GM21515 (cell line): ENCODE results near the gene SGIP1.
A peak's percentile ranks its signal among the peaks of the same experiment; 100 is the strongest.
"Not testable (repeated sequence)": the region's sequence is repeated elsewhere in the genome, so short reads cannot be mapped to it uniquely, and the experiment has no call there.

Experiments
- ATAC-seq: cut with Tn5 transposase; IDR thresholded peaks from one replicate; pipeline ENCODE4 v1.9.1; 2021; ENCODE audit not compliant: unreplicated experiment

The SGIP1 gene

GRCh38 chr1:66725885-66726665, 192.1 kb downstream of the SGIP1 start:
- ATAC-seq: peak; percentile 86

- ATAC-seq: no peak
These were observed 194.1 kb downstream of the SGIP1 start for GRCh38 chr1:66728021-66728420.

DNA sequence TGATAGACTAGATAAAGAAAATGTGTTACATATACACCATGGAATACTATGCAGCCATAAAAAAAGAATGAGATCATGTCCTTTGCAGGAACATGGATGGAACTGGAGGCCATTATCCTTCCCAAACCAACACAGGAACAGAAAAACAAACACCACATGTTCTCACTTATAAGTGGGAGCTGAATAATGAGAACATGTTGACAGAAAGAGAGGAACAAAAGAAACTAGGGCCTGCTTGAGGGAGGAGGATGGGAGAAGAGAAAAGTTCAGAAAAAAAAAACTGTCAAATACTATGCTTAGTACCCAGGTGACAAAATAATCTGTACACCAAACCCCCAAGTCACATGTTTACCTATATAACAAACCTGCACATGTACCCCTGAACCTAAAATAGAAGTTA, 194.8 kb downstream of the SGIP1 start:
- ATAC-seq: not testable (repeated sequence)

DNA sequence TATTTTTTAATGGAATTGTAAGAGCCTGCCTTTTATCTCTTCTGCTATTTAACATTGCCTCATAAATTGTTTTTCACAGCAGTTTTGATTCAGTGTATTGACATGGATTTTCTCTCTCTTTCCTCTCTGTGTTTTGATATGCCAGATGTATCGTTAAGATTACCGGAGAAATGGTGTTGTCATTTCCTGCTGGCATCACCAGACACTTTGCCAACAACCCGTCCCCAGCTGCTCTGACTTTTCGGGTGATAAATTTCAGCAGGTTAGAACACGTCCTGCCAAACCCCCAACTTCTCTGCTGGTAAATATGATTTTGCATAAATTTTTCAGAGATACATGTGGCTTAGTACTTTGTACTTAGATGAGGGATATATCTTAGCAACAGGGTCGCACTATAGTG, 195.2 kb downstream of the SGIP1 start:
- no peak for ATAC-seq

- ATAC-seq: no peak
These were observed 195.6 kb downstream of the SGIP1 start for GRCh38 chr1:66729523-66729922.

- ATAC-seq: no peak
These were observed 196.5 kb downstream of the SGIP1 start for GRCh38 chr1:66730462-66730861.

DNA sequence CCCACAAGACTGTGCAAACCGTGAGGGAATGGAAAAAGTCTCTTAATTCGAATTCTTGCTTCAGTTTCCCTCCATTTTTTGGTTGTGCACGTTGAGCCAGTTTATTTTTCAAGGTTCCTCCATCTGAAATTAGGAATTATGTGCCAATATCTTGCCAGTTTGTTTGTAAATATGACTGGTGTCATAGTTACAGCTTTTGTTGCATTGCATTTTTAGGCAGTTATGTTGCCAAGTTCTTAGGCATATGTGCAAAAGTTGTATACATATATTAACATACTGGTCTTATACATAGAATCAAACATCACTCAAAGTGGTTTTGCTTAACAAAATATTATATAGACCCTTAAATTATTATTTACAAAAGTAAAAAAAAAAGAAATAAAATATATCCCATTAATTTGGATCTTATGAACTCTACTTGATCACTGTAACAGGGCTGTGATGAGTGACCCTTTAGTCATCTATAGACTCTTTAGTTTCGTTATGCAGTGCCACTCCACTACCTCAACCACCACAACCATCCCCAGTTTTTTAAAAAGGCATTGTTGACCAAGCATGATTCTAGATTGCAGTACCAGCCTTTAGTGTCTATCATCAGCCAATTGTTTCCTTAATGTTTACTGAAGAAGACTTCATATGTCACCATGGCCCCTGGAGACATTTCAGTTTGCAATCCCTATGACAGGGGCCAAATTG, 197.4 kb downstream of the SGIP1 start:
- ATAC-seq: no peak

- peak; percentile 72 for ATAC-seq
These were observed 198.6 kb downstream of the SGIP1 start for GRCh38 chr1:66732407-66733166.

DNA sequence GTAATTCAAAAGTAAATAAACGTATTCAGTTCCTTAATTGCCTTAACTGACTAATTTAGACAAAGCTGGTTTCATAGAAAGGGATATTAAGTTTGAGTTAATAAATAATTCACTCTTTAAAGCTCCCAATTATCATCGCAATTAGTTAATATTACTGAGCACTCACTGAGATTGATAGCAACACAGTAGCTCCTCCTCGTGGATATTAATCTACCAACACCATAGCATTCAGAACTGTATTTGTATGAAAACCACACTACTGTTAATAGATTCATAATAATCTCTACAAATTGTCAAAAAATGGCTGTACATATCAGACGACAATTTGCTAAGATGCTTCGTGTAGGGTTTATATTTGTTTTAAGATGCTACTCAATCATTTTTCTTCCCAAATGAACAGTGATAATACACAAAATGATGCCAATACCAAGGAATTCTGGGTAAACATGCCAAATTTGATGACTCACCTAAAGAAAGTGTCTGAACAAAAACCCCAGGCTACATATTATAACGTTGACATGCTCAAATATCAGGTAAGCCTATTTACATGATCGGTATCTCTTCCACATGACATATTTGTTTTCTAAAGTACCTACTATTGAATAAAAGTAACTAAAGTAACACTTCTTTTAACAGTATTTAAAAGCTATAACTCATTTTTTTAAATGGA, 199.5 kb downstream of the SGIP1 start:
- no peak for ATAC-seq

DNA sequence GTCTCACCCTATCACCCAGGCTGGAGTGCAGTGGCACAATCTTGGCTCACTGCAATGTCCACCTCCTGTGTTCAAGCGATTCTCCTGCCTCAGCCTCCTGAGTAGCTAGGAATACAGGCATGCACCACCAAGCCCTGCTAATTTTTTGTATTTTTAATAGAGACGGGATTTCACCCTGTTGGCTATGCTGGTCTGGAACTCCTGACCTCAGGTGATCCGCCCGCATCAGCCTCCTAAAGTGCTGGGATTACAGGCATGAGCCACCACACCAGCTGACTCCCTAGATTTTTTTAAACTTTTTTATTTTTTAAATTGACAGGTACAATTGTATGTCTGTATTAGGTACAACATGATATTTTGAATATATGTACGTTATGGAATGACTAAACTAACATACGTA, 200.6 kb downstream of the SGIP1 start:
- not testable (repeated sequence) for ATAC-seq

- ATAC-seq: no peak
These were observed 203.9 kb downstream of the SGIP1 start for GRCh38 chr1:66737836-66738235.

- ATAC-seq: peak; percentile 67
These were observed 205.6 kb downstream of the SGIP1 start for GRCh38 chr1:66739401-66740157.

DNA sequence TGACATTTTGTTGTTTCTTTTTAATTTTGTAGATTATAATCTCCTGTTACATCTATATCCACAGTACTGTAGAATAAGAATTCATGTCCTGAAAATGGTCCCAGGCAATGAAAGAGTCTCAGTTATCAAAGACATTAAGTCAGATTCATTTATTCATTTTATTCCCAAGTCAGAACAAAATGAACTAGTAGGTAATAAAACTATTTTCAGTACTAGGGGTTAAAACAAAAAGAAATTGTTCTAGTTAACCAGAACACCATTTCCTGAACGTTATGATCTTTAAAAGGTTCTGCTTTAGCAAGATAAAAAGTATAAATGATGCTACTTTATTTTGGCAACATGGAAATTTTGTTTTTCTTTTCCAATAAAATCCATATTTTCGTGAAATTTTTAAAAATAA, 211.5 kb downstream of the SGIP1 start:
- no peak for ATAC-seq

- no peak for ATAC-seq
These were observed 213.5 kb downstream of the SGIP1 start for GRCh38 chr1:66747501-66747900.

- no peak for ATAC-seq
These were observed 216.6 kb downstream of the SGIP1 start for GRCh38 chr1:66750577-66750976.

DNA sequence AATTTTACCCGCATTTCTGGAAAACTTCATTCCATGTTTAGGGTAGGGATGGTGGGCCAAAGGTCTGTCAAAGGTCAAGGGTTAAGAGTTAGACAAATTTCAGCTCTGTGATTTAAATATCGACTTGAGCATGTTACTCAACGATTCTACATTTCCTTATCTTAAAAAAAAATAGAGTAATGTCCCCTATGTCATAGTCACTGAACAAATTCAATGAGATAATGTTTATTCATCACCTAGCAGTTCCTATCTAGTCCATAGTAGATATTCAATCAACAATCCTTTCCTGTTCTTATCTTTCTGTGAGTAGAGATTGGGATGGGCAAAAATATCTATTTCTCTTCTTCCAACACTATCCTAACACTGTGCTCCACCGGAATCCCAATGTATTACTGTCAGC, 217.2 kb downstream of the SGIP1 start:
- ATAC-seq: no peak

DNA sequence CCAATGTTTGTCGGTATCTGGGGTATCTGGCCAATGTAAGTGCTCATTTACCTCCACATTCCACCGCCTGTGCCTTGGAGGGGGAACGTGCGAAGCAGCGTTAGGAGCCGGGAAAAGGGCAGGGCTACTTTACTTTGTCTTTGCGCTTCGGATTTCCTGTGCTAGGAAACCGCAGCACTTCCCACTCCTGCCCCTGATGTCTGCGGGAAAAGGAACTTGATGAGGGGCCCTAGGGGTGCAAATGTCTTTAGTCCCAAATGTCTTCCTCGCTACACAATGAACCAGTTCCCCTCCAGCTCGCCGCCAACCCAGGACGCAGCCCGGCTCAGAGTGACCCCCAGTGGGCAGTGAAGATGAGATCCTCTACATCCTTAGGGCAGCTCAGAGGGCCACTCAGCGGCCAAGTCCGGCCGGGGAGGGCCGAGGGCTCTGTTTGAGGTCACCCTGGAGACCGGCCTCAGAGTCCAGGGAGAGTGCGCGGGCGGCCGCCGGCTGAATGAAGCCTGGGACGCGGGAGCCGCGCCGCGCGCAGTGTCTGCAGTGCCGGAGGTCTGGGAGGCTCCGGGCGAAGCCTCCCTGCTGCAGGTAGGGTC, 218.1 kb downstream of the SGIP1 start, which contains the start of gene DYNLT5:
Gene DYNLT5 (plus strand): TSS at position 460 of the 593 bp plus-strand sequence. CDS start 2,200 bp downstream, outside the sequence.
- no peak for ATAC-seq

DNA sequence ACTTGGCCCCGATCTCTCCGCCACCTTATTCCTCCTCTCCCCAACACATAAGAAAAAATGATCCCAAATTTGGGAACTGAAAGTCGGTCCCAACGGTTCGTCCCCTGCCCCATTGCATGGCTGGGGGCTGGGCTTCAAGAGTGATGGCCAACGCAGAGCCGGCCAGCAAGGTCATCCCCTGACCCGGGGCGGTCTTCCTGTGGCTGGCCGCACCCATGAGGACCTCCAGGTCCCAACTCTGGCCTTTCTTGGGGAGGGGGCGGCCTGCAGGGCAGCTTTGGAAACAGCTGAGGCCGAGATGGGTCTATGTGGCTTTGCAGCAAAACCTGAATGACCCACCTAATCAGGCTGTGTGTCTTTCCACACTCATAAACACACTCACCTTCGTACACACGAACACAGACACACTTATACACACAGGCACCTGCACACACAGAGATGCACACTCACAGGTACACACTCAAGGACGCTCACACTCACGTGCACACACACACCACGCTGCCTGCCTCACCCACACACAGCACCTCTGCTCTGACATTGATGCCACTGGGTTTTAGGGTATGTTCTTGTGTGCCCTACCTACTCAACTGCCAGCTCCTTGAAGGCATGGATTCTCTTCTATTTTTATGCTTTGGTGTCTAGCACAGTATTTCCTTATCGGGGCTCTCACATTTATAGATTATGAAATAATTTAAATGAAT, 218.9 kb downstream of the SGIP1 start:
- no peak for ATAC-seq

DNA sequence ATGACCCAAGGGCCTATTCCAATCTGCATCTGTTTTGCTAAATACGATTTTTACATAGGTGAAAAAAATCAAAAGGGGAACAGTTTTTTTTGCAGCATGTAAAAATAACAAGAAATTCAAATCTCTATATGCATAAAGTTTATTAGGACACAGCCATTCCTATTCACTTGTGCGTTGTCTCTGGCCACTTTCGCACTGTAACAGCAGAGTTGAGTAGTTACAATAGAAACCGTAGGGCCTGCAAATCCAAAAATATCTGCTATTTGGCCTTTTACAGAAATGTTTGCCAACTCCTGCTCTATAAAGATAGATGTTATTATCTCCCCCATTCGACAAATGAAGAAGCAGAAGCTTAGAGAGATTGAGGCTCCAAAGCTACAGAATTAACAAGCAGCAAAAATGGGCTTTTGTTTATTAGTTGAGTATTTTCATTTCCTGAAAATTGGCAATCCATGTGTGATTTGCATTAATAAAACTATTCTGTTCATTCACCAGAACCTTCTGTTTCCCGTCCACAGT, 223.8 kb downstream of the SGIP1 start:
- ATAC-seq: no peak
